Fibroblast of lung (primary cell): ENCODE data around the gene UTS2.

Experiments used
- CTCF ChIP-seq, 2 donors: IDR thresholded peaks in 1 of 2; conservative IDR thresholded peaks in 1 of 2; 1 replicate in 1 of 2; 2 replicates in 1 of 2; pipeline ENCODE4 v1.5.1; 2011 to 2012; ENCODE audit warnings: low read length in 2 of 2, control low read depth in 1 of 2, inconsistent platforms in 1 of 2, low read depth in 1 of 2, mild to moderate bottlenecking in 1 of 2
- EZH2 ChIP-seq: IDR thresholded peaks from 2 replicates; pipeline ENCODE4 v1.5.1; 2012; ENCODE audit warnings: low read length, control low read depth, mild to moderate bottlenecking; ENCODE audit errors: missing control alignments

DNA sequence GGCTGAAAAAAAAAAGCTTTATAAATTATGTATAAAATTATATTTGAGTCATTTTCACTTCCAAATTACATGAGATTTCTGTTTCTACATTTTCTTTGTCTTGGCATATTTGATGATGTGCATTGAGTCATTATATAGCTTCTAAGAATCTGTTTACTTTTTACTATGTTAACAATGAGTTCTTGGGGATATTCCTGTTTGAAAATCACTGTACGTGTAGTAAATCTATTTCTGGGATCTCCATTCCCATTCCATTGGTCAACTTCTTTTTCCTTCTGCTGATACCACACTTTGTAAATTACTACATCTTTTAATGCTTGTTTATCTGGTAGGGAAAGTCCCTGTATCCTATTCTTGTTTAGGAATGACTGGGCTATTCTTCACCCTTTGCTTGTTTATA lies 44.1 kb upstream of the UTS2 start:
- TF ChIP-seq CTCF (conservative IDR thresholded peaks at IDR 0.05 in 1 of 2, IDR thresholded peaks at IDR 0.05 in 1 of 2; ENCODE audit: low read depth in 1 of 2, low read length in 2 of 2) (no peak), EZH2 (no peak)
